ENCODE measurements around the gene ACSBG1. TPM values are rescaled to one million over a fixed set of nuclear protein-coding genes. Genes with fewer than 3 reads are reported as not detected.

The ACSBG1 gene, protein sequence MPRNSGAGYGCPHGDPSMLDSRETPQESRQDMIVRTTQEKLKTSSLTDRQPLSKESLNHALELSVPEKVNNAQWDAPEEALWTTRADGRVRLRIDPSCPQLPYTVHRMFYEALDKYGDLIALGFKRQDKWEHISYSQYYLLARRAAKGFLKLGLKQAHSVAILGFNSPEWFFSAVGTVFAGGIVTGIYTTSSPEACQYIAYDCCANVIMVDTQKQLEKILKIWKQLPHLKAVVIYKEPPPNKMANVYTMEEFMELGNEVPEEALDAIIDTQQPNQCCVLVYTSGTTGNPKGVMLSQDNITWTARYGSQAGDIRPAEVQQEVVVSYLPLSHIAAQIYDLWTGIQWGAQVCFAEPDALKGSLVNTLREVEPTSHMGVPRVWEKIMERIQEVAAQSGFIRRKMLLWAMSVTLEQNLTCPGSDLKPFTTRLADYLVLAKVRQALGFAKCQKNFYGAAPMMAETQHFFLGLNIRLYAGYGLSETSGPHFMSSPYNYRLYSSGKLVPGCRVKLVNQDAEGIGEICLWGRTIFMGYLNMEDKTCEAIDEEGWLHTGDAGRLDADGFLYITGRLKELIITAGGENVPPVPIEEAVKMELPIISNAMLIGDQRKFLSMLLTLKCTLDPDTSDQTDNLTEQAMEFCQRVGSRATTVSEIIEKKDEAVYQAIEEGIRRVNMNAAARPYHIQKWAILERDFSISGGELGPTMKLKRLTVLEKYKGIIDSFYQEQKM
- 1.0 and 1.4 TPM in 2 replicates for total RNA-seq (2014; rRNA removed; shearing (Covaris generic))

DNA sequence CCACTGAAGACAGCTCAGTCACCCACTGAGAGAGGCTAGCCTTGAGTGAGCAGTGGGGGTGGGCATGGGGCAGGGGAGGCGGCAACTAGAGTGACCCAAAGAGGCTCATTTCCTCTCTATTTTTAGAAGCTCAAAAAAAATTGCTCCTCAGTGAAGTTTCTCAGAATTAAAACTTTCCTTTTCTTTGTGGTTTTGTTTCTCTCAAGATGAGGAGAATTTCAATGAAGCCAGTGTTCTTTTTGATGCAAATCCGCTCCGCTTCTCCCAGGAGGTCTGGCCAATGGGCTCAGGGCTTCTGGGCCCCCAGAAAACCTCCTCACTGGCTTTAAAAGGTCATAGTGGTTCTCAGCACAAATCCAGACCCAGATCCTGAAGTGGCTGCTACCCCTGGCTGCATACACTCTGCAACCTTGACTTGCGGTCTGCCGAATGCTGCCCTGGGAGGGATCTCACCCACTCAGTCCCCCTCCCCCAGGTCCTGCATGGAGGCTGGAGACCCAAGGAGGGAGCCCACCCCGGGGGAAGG, at the start of gene ACSBG1:
Gene ACSBG1 (minus strand): TSS at position 51 of the 526 bp plus-strand sequence. CDS start 64 bp downstream, outside the sequence.
- no peak for DNase-seq (ENCODE audit: low spot score)

DNA sequence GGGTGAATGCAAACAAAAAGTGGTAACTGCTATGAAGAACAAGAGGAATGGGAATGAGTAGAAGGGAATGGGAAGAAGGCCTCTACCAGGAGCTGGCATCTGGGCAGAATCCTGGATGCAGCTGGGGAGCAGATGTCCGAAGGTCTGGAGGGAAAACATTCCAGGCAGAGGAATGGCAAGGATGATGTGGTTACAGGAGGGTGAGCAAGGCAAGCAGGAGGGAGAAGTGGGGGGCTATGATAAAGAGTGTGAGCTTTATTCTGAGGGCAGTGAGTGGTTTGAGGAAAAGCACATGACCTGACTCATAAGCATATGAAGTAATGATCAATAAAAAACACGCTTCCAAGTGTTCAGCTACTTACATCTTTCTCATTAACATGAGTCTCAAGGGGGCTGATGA, 48.0 kb upstream of the ACSBG1 start:
- DNase-seq (ENCODE audit: low spot score): no peak

DNA sequence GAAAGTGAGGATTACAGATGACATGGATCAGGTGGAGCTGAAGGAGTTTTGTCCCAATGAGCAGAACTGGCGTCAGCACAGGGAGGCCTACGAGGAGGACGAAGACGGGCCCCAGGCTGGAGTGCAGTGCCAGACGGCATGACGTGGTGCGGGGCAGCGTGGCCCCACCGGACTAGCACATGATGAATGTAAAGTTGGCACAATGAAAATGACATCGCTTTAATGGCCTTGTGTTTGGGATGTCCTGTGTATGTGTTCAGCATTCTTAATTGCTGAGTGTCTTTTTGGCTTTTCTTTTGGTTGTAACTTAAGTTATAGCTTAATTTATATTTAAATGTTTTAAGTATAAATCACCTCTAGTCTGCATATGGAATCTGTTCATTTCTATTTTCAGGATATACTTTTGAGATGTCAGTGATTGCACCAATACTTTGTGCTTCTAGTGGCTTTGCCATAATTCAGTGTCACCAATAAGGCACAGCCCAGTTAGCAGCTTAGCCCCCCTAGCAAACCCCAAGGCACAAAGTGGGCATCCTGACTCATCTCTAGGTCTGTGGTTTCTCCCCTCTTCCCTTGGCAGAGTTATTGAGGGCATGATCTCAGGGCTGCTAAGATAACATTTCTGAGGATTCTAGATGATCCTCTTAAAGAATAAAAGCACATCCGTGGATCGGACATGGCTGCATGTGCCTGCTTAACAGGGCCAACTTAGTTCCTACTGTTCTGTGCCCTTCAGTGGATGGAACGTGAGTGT, 46.1 kb upstream of the ACSBG1 start:
- DNase-seq (ENCODE audit: low spot score): no peak

DNA sequence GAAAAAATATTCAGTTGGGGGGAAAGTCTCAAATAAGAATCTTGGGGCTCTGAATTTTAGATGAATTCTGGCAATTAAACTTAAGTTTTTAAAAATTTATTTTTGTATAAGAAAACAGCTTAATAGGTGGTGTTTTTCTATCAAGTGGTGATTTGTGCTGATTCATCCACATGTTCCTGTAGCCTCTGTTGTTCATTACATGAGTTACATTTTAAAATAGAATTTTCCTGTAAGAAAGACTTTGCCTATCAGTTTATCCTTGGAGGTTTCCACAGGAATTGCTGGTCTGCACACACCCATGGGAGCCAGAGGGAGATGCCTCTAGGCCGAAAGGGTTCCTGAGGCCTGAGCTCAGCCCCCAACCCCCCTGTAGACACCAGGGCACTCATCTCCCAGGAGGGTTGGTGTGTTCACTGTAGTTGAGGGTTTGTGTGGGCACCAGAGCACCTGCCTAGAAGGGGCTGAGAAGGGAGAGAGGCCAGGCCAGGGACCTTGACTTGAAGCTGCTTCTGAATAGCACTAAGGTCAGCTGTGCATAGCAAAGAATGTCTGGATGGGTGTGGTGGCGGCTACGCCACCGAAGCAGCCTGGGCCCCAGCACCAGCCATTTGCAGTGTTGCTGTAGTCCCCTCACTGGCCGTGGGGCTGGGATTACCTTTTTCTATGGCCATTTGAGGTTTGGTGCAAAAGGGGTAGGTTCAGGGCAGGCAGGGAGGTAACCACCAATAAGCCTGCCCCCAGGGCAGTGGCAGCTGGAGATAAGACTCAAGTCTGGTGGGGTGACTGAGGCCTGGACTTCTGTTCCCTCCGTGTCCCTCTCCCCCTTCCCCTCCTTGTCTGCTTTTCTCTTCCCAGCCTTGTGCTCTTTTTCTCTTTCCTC, 41.9 kb upstream of the ACSBG1 start:
- no peak for DNase-seq (ENCODE audit: low spot score)

DNA sequence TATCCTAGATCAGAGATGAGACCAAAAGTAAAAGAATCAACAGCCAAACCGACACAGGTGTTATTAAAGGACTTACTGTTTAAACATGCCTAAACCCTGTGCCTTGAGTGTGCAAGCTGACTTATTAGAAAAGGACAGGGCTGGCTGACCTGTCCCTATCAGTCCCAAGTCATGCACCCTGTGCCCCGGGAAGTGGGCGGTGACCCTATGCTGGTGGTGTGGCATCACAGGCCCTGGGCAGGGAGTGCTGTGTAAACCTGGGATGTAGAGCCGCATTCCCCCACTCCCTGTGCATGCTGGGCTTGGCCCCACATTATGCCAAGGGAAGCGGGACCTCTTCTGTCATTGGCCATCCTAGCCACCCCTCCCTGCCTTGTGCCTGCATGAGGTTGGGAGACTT, 40.6 kb upstream of the ACSBG1 start:
- no peak for DNase-seq (ENCODE audit: low spot score)

DNA sequence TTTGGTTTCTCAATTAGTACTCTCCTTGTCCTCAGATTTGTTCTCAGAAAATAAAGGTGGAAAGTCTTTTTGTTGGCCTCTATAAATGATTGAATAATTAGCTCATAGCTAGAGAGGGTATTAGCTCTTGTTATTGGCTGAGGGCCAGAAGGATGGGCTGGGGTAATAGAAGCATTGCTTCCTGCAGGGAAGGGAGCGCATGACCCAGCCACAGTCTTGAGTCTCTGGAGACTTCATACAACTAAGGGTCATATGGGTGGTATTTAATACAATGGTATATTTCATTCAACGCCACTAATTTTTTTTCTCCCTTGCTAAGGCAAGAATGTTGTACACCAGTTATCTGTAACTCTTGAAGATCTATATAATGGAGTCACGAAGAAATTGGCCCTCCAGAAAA, 38.4 kb upstream of the ACSBG1 start:
- DNase-seq (ENCODE audit: low spot score): no peak

DNA sequence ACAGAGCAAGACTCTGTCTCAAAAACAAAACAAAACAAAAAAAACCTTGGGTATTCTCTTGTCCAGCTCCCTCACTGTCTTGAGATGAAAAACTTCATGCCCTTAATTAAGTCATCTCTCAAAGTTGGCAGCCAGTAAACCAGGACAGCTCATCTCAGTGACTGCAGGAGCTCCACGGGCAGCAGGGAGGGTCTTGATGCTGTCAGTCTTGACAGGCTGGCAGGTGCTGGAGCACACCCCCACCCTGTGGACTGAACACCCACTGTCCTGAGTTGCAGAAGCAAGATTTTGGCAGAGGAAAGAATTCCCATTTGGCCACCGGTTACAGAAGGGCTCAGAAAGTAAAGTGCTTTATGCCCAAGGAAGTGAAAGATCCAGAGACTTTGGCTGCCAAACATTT, 38.0 kb upstream of the ACSBG1 start:
- DNase-seq (ENCODE audit: low spot score): no peak

DNA sequence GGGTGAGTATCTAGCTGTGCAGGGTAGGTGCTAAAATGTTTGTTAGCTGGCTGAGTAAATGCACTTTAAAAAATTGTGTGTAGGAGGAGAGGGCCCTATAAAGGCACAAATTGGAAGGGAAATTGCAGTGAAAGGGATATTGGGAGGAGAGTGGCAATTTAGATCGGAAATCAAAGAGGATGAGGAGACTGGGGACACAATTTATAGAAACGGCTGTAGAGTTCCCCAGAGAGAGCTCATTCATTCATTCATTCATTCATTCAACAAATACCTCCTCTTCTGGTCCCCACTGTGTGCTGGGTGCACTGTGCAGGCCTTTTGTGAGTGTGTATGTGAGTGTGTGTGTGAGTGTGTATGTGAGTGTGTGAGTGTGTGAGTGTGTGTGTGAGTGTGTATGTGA, 32.4 kb upstream of the ACSBG1 start:
- no peak for DNase-seq (ENCODE audit: low spot score)

DNA sequence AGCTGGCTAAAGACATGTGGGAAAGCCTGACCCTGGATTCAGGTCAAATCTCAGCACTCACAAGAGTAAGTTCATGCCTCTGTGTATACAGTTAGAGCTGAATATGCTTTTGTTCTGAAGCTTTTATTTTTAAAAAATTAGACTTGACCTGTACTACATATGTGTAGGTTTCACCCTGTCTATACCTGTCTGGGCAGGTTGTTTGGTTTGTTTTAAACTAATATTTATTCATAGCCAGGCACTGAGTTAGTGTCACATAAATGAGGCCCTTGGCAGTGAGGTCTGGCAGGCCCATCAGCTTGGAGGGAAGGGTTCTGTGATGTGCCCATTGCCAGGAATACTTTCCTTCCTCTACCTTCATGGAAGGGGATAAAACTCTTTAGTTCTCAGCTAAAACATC, 31.9 kb upstream of the ACSBG1 start:
- DNase-seq (ENCODE audit: low spot score): no peak

DNA sequence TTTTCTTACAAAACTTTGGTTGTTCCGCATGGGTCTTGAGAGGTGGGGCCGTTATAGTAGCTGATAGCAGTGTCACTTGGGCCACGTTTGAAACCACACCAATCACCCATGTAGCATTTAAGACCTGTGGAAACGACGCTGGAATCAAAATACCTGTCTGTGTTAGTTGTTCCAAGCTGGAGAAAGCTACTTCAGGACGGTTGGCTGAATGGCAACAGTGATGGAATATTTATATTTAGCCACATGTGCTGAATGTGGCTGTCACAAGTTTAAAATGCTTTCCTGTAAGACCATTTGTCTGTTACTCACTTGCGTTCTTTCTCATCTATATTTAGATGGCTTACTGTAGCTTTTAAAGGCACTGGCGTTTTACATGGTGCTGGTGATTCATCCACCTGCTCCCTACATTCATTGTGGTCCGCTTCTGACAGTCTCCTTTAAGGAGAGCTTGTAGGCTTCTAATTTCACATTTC, 31.4 kb upstream of the ACSBG1 start:
- no peak for DNase-seq (ENCODE audit: low spot score)

DNA sequence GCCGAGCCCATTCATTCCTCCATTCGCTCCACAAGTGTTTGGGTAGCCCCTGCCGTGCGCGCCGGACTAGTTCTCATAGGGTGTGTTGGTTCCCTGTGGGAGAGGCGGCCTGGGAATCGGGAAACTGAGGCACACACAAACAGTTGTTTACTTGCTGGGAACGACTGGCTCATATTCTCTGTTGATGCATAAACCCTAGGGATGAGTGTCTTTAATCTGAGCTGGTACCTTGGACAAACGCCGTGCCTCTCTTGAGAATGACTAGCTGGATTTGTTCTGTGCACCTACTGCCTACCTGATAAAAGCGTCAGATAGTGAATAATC, 30.7 kb upstream of the ACSBG1 start:
- DNase-seq (ENCODE audit: low spot score): no peak

DNA sequence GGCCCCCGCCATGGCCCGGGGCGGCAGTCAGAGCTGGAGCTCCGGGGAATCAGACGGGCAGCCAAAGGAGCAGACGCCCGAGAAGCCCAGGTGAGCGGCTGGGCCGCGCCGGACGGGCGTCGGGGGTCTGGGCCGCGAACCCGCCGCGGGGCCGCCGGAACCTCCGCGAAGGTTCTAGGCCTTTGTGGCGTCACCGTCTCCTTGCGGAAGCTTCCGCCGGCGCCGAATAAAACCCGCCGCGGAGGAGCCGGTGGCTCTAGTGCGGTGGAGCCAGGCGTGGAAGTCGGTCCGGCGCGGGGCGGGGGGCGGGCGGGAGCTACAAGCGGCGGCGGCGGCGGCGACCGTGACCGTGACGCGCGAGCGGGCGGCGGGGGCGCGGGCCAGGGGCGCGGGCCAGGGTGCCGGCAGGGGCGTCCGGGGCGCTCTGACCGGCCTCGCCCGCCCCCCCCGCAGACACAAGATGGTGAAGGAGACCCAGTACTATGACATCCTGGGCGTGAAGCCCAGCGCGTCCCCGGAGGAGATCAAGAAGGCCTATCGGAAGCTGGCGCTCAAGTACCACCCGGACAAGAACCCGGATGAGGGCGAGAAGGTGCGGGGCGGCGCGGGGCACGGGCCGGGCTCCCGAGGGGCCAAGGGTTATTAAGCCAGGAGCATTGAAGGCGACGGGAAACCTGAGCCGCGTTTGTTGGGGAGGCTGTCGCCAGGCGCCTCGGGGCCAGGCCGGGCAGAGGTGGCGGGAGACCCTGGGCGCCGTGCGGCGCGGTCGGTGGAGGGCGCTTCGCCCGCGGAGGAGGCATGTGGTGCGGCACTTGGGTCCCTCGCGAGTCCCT, 30.2 kb upstream of the ACSBG1 start, which contains the start of gene DNAJA4:
Gene DNAJA4 (plus strand): TSS at position 259 of the 833 bp plus-strand sequence. CDS start 202 bp downstream, at position 461.
- DNase-seq (ENCODE audit: low spot score): no peak

DNA sequence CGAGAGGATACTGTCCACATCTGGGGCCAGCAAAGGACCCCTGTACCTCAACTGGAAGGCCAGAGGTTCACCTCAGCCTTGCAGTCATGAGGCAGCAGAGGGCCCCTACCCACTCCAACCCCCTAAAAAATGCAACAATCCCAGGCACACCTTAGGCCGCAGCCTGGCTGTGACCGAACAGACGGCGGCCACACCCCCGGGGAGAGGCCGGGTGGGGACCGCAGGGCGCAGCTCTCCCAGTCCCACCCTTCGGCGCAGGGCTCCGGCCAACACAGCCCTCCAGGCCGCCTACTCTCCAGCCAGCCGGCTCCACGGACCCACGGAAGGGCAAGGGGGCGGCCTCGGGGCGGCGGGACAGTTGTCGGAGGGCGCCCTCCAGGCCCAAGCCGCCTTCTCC, 29.5 kb upstream of the ACSBG1 start:
- no peak for DNase-seq (ENCODE audit: low spot score)

DNA sequence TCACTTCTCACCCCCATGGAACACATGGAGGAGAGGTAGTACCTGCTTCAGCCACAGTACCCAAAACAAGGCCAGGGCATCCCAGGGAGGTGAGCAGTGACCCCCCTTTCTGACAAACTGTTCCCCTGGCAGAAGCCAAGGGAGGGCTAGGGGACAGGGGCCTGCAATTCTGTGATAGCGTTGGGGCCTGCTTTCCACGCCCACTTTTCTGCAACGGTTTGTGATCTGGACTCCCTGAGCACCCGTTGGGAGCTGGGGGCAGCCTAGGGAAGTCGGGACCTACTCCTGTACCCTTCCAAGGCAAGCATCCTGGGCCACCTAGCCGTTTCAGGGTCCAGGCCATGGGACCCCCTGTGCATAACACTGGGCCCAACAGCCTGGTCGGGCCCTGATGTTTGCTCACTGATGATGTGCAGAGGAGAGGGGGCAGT, 29.0 kb upstream of the ACSBG1 start:
- DNase-seq (ENCODE audit: low spot score): no peak

DNA sequence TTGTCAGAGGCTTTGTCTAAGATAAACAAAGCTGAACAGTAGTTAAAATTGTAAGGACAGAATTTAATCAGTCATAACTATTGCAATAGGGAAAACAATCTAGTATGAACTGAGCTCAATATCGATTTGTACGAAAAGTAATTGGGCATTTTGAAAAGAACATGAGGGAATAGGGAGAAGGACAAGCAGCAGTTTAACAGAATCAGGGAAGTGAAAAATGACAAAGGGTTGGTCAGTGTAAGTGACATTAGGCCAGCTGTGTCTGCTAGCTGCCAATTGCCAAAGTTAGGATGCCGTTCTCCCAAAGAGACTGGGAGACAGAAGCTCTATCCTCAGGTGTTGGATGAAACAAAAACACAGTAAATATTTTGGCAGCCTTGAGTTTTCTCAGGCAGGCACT, 26.7 kb upstream of the ACSBG1 start:
- DNase-seq (ENCODE audit: low spot score): no peak

DNA sequence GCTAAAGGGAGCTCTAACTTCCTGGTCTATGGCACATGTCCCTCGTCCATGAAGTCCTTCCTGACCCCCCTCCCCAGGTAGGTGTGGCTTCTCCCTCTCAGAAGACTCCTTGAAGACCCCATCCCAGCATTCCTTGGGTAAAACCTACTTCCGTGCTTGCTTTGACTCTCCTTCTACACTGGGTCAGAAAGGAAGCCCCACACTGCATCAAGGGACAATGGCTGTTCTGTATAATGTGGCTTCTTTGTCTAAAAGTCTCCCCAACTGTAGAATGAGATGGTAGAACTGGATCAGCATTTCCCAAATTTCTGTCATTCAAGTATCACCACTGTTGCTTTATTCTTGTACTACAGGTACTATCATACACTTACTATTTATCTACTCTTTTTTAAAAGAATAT, 26.1 kb upstream of the ACSBG1 start:
- no peak for DNase-seq (ENCODE audit: low spot score)

DNA sequence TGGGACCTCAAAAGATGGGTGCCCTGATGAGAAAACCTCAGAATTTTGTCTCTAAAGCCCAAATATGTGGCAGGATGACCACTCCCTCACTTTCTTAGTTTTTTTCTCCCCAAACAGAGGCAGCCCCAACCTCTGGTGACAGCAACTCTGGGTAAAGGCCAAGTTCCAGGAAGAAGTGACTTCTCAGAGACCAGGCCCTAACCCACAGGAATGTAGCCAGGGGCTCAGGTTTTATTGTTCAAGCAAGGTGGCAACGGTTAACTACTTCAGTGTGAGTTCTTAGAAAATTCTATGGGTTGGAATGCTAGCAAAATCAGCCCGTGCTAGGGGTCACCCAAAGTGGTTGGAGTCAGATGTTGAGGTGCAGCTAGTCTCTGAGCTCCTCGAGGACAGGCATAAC, 24.9 kb upstream of the ACSBG1 start:
- peak; percentile 21 for DNase-seq (ENCODE audit: low spot score)

DNA sequence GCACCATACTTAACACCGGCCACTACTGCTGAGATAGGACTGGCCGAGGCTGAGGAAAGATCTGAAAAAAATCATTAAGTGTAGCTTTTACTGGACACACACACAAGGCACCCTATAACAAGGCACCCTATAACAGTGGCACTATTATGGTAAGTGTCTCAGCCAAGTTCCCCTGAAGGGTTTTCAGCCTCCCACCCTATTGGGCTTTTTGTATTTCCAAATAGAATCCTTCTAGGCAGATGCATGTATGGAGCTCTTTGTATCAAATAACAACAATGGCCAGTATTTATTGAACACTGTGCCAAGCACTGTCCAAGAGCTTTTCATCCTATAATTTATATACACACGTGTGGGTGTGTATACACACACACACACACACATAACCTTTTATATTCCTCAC, 23.3 kb upstream of the ACSBG1 start:
- DNase-seq (ENCODE audit: low spot score): no peak

DNA sequence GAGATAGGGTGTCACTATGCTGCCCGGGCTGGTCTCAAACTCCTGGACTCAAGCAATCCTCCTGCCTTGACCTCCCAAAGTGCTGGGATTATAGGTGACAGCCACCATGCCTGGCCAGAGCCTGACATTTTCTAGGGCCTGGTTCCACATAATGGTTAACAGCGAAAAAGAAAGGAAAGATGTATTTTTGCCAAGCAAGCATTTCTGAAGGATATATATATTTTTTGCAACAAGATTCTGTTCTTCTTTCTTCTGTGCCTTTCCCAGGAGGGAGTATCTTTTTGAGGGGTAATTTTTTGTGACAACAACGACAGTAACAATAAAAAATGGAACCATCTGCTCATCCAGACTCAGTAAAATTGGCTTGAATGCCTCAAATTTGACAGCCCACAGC, 21.7 kb upstream of the ACSBG1 start:
- DNase-seq (ENCODE audit: low spot score): no peak

DNA sequence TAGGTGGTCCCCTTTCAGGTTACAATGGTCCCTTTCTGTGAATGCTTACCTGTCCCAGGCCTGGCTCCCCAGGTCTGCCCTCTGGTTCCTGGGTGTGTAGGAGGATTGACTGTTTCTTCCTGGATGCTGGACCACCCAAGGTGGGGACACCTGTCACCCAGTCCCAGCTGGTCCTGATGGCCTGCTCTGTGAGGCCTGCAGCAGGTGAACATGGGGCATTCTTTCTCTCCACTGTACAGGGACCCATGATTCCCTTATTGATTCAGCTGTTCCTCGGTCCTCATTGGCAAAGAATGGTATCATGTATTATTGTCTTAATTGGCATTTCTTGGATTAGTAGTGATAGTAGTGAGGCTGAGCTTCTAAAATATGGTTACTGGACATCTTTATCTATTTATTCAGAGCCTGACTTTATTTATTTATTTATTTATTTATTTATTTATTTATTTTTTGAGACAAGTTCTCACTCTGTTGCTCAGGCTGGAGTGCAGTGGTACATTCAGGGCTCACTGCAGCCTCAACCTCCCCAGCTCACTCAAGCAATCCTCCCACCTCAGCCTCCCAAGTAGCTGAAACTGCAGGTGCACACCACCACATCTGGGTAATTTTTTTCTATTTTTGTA, 21.2 kb upstream of the ACSBG1 start:
- DNase-seq (ENCODE audit: low spot score): no peak

Measured in H4 (cell line).